ENCODE data around the gene OR51A7.

DNA sequence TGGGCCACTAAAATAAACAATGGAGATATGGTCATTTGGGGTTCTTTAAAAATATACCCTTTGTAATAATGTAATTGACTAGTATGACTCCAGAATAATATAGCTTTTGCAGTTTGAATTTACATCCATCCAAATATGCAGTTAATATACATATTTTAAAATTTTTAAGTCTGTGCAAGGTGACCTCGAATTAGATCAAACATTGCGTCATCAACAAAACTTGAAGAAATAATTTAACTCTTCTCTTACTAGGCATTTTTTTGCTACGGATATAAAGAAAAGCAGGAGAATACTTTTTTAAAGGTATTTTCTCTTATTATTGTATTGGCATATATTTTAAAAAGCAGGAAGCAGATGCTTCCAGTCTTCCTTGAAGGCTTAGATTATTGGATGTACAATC, 33.2 kb downstream of the OR51A7 start:
- TF ChIP-seq, protein P1, sequence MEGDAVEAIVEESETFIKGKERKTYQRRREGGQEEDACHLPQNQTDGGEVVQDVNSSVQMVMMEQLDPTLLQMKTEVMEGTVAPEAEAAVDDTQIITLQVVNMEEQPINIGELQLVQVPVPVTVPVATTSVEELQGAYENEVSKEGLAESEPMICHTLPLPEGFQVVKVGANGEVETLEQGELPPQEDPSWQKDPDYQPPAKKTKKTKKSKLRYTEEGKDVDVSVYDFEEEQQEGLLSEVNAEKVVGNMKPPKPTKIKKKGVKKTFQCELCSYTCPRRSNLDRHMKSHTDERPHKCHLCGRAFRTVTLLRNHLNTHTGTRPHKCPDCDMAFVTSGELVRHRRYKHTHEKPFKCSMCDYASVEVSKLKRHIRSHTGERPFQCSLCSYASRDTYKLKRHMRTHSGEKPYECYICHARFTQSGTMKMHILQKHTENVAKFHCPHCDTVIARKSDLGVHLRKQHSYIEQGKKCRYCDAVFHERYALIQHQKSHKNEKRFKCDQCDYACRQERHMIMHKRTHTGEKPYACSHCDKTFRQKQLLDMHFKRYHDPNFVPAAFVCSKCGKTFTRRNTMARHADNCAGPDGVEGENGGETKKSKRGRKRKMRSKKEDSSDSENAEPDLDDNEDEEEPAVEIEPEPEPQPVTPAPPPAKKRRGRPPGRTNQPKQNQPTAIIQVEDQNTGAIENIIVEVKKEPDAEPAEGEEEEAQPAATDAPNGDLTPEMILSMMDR (IDR thresholded peaks at IDR 0.05; ENCODE audit: poor library complexity) = no peak
- no peak for TF ChIP-seq EZH2 (IDR thresholded peaks at IDR 0.05; ENCODE audit: borderline replicate concordance)

Measured in hepatocyte (in vitro differentiated cells).